Activated CD4-positive, alpha-beta T cell treated with anti-CD3 and anti-CD28 coated beads, Interleukin-2, amount 50 U/mL, for 4 hours (primary cell): ENCODE results near the gene CCDC9B.

Experiments used
- DNase-seq, 2 experiments: peaks; one replicate each; pipeline ENCODE4 v3.0.0-alpha.2; 2020

The CCDC9B gene

DNA sequence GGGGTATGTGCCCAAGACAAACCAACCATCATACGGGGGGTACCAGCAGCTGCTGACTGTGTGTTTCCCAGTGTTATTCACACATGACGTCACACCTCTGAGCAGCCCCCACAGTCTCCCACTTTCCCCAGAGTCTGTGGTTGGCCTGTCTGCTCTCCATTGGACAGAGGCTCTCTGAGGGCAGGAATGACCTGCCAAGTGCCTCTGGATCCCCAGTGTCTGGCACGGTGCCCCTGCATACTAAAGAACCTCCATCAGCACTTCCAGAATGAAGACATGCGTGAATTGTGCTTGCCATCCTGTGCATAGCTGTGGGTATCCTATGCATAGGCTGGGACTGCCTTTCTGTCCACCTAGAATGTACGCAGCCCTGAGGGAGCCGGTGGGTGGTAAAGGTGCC, 3.5 kb upstream of the CCDC9B start:
- DNase-seq: no peak

DNA sequence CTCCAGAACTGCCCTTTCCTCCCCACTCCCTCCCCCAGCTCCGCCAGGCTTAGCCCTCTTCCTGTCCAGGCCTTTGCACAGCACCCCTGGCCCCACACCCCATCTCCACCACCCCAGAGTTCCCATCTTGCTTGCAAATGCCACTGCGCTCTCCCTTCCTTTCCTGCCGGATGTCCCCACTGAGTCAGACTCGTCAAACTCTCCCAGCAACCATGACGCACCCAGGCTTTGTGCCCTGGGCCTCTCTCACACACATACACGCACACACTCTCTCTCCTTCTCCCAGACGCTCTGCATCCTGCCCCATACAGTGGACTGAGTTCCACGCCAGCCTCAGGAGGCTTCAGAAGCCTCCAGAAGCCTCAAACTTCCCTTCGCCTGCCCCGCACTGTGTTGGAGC, 2.8 kb upstream of the CCDC9B start:
- no peak for DNase-seq

DNA sequence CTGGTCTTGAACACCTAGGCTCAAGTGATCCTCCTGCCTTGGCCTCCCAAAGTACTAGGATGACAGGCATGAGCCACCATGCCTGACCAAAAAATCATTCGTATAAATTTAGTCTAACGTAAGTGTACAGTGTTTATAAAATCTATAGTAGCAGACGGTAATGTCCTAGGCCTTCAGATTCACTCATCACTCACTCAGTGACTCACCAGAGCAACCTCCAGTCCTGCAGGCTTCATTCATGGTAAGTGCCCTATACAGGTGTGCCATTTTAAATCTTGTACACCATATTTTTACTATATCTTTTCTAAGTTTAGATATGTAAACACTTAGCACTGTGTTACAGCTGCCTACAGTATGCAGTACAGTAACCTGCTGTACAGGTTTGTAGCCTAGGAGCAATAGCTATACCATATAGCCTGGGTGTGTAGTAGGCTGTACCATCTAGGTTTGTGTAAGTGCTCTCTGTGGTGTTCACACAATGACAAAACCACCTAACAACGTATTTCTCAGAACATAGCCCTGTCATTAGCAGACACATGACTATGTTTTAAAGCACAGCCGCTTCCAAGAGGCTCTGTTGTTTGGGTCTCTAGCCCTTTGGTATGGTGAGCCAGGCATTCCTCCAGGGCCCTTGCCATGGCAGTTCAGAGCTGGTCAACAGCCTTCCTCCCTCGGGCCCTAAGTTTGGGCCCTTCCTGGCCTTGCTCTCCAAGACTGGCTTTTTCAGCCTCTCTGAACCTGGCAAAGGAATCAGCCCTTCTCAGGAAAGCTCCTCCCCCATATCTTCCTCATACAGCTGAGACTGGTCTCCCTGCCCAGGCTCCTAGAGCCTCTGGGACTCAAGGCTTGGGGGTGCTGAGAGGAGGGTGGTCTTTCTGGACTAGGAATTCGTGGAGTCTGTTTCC, 1.9 kb upstream of the CCDC9B start:
- no peak for DNase-seq

DNA sequence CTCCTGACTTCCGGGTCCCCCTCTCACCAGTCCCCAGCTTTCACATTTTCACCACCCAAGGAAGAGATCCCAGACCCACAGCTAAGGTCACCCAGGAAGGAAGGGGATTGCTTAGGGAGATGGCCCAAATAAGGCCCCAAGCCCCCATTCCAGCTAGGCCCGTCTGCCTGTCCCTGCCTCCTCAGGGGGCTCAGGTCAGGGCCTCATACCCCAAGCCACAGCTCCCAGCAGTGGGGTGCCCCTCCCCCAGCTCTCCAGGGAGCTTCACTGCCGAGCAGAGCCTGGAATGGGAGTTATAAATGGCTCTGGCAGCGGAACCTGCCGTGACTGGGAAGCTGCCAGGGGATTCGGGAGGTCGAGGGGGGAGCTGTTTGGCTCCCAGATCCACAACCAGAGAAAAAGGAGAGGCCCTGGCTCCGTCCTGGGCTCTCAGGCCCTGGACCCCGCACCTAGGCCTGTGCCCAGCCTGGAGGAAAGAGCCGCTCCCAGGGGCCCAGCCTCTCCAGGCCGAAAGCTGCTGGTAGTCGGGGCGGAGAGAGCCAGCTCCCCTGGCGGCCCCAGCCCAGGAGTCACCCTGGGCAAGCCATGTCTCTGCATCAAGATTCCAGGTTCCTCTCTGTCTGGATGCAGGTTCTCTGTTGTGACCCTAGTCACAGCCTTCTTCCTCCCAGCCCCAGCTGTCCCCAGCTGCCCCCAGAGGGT, 550 bp downstream of the CCDC9B start:
- no peak for DNase-seq

DNA sequence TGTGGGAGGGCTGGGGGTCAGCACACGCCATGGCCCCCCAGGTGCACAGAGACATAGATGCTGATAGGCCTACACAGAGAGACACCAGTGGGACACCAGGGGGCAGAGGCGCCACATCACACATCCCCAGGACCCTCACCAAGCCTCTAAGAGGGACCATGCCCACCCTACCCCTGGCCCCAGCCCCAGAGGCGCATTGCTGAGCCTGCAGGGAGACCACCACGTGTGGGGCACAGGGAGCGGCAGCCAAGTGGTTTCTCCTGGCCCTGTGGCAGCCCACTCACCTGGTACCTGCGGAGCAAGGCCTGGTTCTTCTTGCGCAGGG, 1.2 kb downstream of the CCDC9B start:
- DNase-seq: no peak

DNA sequence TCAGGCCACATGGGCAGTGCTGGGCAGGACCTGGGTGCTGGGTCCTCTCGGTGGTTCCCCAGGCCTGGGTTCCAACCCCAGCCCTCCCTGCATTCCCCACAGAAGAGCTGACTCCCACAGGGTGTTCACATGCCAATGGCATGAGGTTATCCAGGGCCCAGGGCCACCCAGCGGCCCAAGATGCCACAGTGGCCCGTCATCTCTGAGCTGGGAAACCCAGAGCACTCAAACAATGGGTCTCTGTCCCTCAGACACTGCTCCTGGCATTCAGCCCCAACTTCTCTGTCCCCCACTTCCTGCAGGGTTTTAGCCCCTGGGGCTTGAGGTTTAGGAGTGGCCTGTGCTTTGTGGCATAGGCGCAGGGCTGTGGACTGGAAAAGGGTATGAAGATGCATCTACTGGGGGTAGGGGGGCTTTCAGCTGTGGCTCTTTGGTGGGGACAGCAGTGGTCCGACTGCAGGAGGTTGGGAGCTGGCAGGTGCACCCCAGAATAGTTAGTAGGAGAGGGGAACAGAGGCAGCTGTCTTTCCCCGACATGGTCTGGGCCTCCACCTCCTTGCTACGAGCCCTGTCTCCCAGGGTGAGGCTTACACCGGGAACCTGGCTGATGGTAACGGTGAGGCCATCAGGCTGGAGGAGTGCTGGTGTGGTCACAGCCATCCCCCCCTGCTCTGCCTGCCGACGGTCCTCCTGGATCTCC, 1.7 kb downstream of the CCDC9B start:
- DNase-seq: no peak

DNA sequence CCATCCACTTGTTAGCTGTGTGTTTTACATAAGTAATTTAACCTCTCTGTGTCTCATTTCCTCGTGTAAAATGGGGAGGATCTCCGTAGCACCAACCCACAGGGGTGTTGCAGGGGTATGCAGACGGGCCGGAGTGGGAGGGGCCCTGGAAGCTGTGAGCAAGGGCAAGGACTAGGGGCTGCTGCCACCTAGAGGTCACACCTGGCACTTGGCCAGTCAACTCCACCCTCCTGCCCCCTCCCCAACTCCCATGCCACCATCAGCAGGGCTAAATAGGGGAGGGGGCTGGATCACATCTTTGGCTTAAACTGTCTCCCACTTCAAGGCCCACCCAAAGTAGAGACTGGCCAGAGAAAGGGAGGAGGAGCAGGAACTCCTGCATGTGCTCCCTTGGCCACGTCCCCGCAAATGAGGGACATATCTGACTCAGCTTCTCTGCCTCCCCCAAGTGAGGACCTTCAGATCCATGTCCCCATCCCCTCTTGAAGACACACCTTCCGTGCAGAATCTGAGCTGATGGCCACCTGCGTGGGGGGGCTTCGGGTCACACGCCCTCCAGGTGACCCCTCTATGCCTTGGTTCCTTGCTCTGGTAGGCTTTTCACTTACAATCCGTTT, 2.6 kb downstream of the CCDC9B start:
- peak; percentile 75 to 78 for DNase-seq

DNA sequence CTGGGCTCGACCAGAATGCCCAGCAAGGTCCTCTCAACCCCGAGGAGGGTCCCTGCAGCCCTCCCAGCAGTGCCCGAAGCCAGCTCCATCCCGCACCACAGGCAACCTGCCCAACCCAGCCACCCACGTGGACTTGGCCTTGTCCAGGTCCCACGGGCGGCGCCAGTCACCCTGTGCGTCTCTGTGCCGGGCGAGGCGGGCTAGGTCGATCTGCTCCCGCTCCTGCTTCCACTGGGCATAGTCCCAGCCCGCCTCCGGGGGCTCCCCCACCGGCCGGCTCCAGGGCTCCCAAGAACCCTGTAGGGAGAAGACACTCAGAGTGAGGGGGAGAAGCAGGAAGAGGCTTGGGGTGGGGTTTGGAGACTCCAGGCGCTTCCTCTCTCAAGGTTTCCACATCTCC, 3.1 kb downstream of the CCDC9B start:
- DNase-seq: no peak

DNA sequence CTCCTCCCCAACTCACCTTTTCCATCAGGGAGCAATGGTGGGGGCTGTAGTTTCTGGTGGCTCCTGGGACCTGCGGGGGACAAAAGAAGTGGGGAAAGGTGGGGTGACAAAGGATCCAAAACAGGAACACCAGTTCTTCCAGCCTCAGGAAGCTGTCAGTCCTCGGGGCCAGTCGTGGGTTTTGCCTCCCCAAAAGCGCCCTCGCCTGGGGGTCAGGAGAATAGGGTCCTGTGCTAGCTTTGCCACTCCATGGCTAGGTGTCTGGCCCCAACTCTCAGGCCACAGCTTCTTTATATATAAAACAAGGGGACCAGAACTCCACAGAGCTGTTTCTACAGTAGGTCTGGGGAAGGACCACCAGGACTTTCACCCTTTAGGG, 4.0 kb downstream of the CCDC9B start:
- DNase-seq: no peak

DNA sequence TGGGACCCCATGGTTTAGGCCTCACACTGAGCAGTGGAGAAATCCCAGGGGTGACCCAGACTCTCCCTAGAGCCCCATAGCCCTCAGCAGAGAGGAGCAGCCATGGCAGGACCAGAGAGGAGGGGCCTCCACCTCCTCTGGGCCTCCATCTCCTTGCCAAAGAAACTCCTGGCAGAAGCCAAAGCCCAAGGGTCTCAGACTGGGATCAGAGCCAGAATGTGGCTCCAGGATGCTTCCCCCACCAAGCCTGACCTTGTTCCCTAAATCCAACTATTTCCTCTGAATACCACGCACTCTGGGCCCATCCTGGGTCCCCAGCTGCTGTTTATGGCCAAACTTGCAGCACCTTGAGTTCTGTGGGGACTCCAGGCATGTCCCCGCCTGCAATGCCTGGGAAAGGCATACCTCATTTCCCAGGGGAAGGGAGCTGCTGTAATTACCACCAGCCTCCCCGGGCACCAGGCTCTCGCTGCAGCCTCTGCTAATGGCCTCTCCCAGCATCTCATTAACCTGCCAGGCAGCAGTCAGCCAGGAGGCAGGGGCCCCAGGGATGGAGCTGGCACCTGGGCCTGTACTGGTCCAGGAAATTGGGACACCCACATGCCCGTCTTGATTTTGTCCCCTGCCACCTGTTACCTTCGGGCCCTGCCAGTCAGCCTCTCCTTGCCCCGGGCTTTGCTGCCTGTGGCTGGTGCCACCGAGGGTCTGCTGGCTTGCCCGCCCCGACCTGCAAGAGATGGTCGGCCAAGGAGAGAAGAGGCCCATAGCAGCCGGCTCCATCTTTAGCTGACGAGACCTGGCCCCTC, 4.6 kb downstream of the CCDC9B start:
- no peak for DNase-seq

DNA sequence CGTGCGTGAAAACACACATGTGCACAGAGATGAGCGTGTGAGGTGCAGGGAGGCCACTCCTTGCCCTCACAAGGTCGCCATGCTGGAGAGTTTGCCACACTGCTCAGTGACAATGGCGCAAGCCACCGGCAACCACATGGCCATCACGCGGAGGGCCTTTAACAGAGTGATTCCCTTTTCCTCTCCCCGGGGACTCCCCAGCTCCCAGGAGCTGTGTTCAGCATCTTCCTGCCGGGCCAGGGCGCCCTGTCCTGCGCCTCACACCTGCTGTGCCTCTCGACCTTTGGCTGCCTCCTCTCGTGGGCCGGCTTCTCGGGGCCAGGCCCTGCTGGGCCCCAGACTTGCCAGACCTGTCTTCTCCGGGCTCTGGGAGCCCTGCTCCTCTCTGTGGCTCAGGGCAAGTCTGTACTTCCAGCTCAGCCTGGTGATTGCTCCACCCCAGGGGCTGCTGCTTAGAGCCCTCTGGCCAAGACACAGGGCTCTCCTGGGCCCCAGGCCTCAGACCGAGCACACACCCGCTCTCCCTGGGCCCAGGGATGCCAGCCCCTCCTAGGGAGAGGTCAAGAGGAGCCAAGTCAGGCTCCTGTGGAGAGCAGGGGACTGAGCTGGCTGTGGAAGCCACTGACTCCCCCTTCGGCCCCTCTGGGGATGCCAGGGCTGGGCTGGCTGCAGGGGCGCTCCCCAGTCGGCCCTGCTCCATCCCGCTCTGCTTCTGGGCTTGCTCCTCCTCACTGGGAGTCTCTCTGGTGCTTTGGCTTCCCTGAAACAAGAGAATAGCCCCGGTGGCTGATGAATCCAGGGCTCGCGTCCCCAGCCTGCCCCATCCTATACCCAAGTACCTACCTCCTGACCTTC, 5.6 kb downstream of the CCDC9B start:
- DNase-seq: no peak

DNA sequence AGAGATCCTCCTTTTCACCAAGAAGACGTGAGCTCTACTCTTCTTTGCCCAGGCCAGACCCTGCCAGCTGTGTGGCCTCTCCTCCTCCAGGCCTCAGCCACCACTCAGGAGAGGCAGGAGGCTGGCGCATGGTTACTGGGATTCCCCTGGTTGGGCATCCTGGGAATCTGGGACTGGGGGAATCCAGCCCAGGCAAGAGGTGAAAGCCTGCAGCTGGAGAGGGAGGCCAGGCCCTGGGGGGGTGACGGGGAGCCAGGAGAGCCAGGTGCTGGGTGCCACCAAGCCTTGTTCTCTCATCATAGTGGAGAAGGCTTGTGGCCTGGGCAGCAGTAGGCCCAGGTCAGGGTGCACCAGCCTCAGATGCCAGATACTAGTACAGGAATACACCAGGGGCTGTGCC, 6.2 kb downstream of the CCDC9B start:
- DNase-seq: no peak

DNA sequence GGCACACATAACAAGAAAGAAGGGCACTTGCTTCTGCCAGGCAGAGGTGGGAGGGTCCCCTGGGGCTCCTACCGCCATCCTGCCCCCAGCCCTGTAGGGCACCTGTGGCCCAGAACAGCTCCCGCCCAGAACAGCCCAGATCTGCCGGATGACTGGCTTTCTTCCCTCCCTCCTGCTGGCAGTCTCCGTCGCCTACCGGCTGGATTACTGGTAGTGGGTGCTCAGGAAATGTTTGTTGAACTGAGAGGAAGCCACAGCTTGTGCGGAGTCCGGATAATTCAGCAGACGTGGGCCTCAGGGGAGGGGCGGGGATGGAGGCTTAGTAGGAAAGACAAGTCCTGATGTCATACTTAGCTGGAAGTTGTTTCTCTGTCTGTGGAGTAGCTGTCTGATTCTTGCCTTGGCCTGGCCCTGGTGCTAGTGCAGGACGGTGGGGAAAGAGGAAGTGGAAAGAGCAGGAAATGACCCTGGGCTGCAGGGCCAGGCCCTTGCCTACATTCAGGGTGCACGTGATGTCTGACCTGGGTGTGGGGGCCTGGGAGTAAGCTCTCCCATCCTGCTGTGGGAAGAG, 6.7 kb downstream of the CCDC9B start:
- DNase-seq: peak; percentile 36 to 38

DNA sequence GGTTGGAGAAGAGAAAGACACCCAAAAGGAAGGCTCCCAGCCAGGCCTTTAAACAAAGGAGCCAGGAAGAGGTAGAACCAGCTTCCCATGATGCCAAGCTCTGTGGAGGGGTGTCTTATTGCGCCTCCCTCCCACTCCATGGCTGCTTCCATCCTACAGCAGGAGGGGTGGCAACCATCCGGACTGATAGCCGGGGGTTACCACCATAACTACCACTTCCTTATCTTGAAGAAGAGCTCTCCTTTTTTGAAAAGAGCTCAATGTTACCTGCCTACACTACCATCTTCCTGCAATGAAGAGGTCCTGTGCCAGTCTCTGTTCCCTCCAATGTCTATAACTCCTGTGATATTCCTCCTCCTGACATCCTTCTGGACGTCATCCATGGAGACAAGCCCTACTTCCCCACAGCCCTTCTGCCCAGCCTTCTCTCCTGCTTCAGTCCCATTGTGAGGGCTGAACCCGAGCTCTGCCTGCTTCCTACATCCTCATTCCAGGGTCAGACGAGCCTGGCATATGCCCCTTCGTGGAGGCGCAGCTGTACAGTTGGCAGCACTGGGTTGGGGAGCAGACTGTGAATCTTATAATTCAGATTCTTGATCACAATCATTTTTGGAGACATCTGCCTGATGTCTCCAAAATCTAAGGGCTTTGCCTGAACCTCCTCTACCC, 8.5 kb downstream of the CCDC9B start:
- DNase-seq: no peak

DNA sequence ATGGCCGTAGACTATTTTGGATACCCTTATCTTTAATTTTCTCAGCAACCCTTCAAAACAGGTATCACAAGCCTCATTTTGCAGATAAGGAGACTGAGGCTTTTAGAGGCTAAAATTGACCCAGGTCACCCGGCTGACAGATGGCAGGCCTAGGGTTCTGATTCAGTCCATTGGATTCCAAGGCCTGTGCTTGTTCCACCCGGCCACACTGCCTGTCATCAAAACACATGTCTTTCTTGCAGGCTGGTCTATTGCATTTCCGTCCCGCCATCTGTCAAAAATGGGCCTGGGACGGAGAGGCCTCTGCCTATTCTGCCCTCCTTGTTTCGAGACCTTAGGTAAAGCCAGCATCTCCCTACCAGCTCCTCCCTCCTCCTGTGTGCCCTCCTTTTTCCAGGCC, 9.1 kb downstream of the CCDC9B start:
- DNase-seq: no peak

DNA sequence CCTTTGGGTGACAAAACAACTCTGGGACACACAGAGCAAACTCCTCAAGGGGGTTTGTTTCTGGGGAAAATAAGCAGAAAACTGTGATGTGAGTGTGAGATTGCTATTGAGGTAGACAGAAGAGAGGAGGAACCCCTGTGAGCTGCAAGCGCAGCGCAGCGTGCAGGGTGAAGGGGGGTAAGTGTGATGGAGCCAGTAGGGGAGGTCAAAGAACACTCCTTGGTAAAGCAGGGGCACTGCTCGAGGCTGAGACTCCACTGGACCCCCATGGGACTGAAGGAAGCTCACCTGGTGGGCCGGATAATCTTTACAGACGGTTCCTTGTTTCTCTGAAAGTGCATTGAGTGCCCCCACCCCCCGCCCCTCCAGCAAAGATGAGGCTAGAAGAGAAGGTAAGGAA, 9.7 kb downstream of the CCDC9B start:
- DNase-seq: no peak

DNA sequence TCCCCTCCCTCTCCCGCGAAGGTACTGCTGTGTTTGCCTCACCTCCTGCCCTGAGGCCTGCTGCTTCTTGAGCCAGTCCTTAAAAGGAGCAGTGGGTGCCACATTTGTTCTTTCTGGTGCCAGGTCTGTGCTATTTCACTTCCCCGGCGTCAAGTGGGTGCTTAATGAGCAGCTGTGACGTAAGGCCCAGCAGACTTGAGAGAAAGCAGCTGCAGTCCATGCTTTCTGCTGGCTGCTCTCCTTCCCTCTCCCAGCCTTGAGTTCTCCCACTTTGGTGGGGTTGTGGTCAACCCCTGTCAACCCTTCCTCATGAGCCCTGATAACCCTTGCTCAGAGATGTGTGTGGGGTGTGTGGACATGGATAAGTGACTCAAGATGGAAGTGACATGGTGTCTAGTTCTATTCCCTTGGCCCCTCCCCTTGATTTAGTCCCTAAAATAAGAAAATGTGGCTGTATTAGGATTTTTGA, 10.3 kb downstream of the CCDC9B start:
- DNase-seq: no peak

DNA sequence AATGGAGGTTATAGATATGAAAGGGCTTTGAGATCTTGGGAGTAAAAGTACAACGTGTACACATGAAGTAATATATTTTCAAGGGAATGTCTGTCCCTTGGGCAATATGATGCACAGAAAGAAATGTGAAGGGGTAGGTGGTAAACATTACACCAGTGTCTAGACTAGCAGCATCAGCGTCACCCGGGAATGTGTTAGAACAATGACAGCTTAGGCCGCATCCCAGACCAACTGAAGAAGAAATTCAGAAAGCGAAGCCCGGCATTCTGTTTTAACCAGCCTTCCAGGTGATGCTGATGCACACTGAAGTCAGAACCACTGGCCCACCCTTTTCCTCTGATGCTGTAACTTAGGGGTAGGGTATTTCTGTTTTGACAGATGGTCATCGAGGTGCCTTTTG, 10.9 kb downstream of the CCDC9B start:
- no peak for DNase-seq

DNA sequence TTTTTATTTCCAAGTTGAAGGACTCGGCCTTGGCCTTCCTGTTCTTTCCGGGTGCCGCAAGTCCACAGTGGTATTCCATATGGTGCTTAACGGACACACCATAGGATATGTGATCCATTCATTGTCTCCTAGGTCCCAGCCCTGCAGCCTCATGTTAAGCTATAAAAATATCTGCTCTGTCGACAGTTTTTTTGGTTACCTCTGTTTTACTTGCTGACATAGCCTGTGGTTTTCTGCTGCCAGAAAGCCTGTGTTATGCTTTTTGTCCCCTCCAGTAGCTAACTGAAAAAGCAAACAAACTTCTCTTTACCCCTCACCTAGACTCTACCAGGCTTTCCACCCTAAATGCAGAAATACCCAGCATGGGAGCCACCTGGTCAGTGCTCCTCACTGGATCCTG, 12.0 kb downstream of the CCDC9B start:
- no peak for DNase-seq

DNA sequence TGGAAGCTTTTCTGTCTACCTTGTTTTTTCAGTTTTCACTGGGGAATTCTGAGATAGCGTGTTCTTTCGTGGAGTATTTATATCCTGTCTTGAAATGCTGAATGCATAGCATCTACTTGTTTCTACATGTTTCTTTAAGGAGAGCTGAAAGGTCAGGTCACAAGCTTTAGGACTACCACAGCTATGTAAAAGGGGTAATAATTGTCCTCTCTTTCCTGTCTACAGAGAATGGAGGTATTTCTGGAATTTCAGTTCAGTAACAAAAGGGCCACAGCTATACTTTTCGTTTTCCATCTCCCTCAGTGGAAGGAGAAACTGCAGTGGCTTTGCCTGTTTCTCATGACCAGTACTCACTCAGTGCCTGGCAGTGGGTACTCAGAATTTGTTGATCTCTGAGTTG, 12.6 kb downstream of the CCDC9B start:
- no peak for DNase-seq

DNA sequence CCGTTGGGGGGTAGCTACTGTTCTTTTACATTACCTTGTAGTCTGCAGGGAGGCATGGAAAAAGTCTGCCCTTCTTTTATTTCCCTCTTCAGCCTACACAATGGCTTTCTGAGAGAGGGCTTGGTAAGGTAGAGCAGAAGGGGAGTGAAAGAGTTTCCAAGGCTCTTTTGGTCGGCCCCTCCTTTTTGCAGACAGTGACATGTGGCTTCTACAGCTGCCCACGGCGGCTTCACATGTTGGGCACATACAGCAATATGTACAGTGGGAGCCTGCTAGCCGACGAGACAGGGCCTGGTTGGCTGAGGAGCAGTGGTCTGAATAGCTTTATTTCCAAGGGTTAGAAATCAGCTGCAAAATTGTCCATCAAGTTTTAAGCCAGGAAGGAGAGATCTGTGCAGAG, 13.3 kb downstream of the CCDC9B start:
- DNase-seq: no peak
